NK-92 treated with Interleukin-12 subunit alpha and Interleukin-12 subunit beta, amount 100 ng/mL, for 24 hours (cell line): Measurements from ENCODE around the gene NT5M.

Experiments used
- DNase-seq: peaks from one replicate; lab custom pipeline; 2025; lab: John Stamatoyannopoulos, UW

NT5M gene

DNA sequence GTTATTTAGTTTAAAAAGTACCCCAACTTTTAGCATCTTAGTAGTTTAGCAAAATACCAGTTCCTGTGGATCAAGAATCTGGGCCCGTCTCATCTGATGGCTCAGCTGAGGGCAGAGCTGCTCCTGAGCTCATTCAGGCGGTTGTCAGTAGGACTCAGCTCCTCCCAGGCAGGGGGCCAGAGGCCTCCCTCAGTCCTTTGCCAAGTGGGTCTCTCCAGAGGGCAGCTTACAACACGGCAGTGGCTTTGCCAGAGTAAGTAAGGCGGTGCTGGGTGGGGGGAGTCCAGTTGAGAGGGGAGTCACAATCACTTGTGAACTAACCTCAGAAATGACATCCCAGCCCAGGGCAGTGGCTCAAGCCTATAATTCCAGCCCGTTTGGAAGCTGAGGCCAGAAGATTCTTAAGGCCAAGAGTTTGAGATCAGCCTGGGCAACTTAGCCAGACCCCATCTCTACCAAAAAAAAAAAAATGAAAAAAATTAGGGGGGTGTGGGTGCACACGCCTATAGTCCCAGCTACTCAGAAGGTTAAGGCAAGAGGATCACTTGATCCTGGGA is 92.2 kb downstream of the NT5M start:
- DNase-seq = no peak

DNA sequence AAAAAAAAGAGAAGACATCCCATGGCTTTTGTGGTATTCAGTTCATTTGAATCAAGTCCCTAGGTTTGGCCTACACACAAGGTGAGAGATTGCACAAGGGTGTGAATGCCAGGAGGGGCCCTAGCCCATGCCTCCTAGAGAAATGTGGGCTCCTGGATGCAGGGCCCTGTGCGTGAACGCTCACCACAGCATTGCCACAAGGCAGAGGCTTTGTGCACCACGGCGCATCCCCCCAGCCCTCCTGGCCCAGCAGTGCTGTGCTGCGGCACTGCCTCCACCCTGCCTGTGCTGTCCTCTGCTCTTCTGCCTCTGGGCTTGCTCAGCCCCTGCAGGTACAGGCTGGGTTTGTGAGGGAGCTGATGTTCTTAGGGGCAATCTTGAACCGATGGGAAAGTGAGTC is 92.7 kb downstream of the NT5M start:
- DNase-seq = peak; percentile 46
